ENCODE data around the gene CRB3. TPM values are rescaled to one million over a fixed set of nuclear protein-coding genes. Genes with fewer than 3 reads are reported as not detected.
A peak's percentile ranks its signal among the peaks of the same experiment; 100 is the strongest.

The CRB3 gene
- total RNA-seq, 1 experiment from 2014 or later, result 29.9 TPM

DNA sequence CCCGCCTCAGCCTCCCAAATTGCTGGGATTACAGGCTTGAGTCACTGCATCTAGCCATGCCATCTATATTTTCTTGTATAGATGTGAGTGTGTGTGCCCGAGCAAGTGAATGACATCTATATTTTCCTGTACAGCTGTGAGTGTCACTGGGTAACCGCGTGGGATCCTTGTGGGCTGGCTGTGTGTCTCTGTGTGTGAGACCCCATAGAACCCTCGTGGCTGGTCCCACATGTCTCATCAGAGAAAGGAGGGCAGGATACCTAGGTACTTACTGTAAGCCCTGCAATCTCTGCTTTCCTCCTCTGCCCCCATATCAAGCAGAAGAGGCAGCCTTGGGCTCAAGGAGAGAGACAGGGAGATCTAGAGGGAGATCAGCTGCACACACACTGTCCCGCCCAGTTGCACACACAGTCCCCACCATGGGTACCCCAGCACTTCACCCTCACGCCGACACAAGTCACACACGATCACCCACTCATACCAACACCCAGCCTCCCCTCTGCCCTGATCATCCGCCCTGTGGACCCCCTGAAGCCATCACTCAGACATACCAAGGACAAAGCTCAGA lies 16.9 kb downstream of the CRB3 start (continued):
- no peak for TF ChIP-seq MYBL2 (CRISPR knock-in tag; IDR thresholded peaks at IDR 0.05)

GRCh38 chr19:6481541-6482342 lies 17.7 kb downstream of the CRB3 start, which contains the start of gene DENND1C:
Gene DENND1C (minus strand): TSS chr19:6481787. CDS start chr19:6481695, 92 bp downstream.
- H3K36me3 Mint-ChIP-seq, result no peaks in the 10 kb centered on the region
- peaks cover 2% of the 10 kb centered on the region; the same call in 1 of the 2 replicates for H3K27me3 Mint-ChIP-seq (ENCODE audit: low read depth)
- peak; percentile 57 for ATAC-seq
- H3K4me3 Mint-ChIP-seq, result no peak within 1 kb of the TSS
- H3K4me1 Mint-ChIP-seq, result peaks cover 15% of the 10 kb centered on the region
- peak; percentile 61 for DNase-seq (ENCODE audit: low spot score)
- TF ChIP-seq, protein P1, sequence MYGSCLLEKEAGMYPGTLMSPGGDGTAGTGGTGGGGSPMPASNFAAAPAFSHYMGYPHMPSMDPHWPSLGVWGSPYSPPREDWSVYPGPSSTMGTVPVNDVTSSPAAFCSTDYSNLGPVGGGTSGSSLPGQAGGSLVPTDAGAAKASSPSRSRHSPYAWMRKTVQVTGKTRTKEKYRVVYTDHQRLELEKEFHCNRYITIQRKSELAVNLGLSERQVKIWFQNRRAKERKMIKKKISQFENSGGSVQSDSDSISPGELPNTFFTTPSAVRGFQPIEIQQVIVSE (CRISPR knock-in tag; IDR thresholded peaks at IDR 0.05; ENCODE audit: borderline replicate concordance), result no peak
- TF ChIP-seq ELF4 (CRISPR knock-in tag; IDR thresholded peaks at IDR 0.05; ENCODE audit: low read depth) (no peak), ATF3 (CRISPR knock-in tag; conservative IDR thresholded peaks at IDR 0.05) (no peak), CTCF (IDR thresholded peaks at IDR 0.05) (peak; percentile 59; the same call in 1 of the 2 replicates), RELA (CRISPR knock-in tag; IDR thresholded peaks at IDR 0.05; ENCODE audit: borderline replicate concordance) (no peak), FOXP1 (CRISPR knock-in tag; IDR thresholded peaks at IDR 0.05; ENCODE audit: borderline replicate concordance) (0 out of 2 replicates have a peak, but pooled peaks have one; percentile 29), NR2C2 (CRISPR knock-in tag; IDR thresholded peaks at IDR 0.05) (no peak), OVOL2 (CRISPR knock-in tag; IDR thresholded peaks at IDR 0.05; ENCODE audit: borderline replicate concordance) (no peak), ZNF423 (CRISPR knock-in tag; IDR thresholded peaks at IDR 0.05) (peak; percentile 77)
- ChIA-PET CTCF (interaction anchor here (0.5 to 1.7 kb wide), 12 partner anchors 9 to 463 kb away, joined by 3 to 7 read pairs (median 3); partner anchors contain the start of genes KHSRP and TUBB4A), POLR2A (no interaction called here)
- H3K9me3 Mint-ChIP-seq, result no peaks in the 10 kb centered on the region
- no peak within 1 kb of the TSS for H3K27ac Mint-ChIP-seq

GRCh38 chr19:6482343-6482686 lies 18.2 kb downstream of the CRB3 start:
- no peak overlapping the region for H3K27ac Mint-ChIP-seq
- CTCF ChIA-PET, result interaction anchor here (0.6 to 1.7 kb wide), 3 partner anchors 20 to 383 kb away, joined by 3 to 7 read pairs (median 4); partner anchors contain the start of gene TUBB4A
- H3K4me3 Mint-ChIP-seq, result no peak overlapping the region
- H3K9me3 Mint-ChIP-seq, result no peaks in the 10 kb centered on the region
- POLR2A ChIA-PET, result no interaction called here
- H3K4me1 Mint-ChIP-seq, result peaks cover 15% of the 10 kb centered on the region
- H3K36me3 Mint-ChIP-seq, result no peaks in the 10 kb centered on the region
- no peak for DNase-seq (ENCODE audit: low spot score)
- ATAC-seq, result no peak
- H3K27me3 Mint-ChIP-seq (ENCODE audit: low read depth), result no peaks in the 10 kb centered on the region; the same call in 1 of the 2 replicates
- TF ChIP-seq, protein P2, sequence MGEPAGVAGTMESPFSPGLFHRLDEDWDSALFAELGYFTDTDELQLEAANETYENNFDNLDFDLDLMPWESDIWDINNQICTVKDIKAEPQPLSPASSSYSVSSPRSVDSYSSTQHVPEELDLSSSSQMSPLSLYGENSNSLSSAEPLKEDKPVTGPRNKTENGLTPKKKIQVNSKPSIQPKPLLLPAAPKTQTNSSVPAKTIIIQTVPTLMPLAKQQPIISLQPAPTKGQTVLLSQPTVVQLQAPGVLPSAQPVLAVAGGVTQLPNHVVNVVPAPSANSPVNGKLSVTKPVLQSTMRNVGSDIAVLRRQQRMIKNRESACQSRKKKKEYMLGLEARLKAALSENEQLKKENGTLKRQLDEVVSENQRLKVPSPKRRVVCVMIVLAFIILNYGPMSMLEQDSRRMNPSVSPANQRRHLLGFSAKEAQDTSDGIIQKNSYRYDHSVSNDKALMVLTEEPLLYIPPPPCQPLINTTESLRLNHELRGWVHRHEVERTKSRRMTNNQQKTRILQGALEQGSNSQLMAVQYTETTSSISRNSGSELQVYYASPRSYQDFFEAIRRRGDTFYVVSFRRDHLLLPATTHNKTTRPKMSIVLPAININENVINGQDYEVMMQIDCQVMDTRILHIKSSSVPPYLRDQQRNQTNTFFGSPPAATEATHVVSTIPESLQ (CRISPR knock-in tag; IDR thresholded peaks at IDR 0.05), result no peak
- TF ChIP-seq JUN (CRISPR knock-in tag; IDR thresholded peaks at IDR 0.05), result no peak
- no peak for TF ChIP-seq ZNF121 (CRISPR knock-in tag; IDR thresholded peaks at IDR 0.05)
- no peak for TF ChIP-seq FOXK1 (CRISPR knock-in tag; IDR thresholded peaks at IDR 0.05)
- TF ChIP-seq MYBL2 (CRISPR knock-in tag; IDR thresholded peaks at IDR 0.05), result no peak
- TF ChIP-seq ATF3 (CRISPR knock-in tag; conservative IDR thresholded peaks at IDR 0.05), result no peak
- TF ChIP-seq ELF4 (CRISPR knock-in tag; IDR thresholded peaks at IDR 0.05; ENCODE audit: low read depth), result no peak
- no peak for TF ChIP-seq TEAD4 (CRISPR knock-in tag; IDR thresholded peaks at IDR 0.05)
- no peak for TF ChIP-seq ZNF317 (CRISPR knock-in tag; IDR thresholded peaks at IDR 0.05; ENCODE audit: borderline replicate concordance, low read depth)
- TF ChIP-seq NFE2L1 (CRISPR knock-in tag; IDR thresholded peaks at IDR 0.05), result no peak
- TF ChIP-seq, protein P3, sequence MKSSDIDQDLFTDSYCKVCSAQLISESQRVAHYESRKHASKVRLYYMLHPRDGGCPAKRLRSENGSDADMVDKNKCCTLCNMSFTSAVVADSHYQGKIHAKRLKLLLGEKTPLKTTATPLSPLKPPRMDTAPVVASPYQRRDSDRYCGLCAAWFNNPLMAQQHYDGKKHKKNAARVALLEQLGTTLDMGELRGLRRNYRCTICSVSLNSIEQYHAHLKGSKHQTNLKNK (CRISPR knock-in tag; IDR thresholded peaks at IDR 0.05), result no peak
- TF ChIP-seq, protein P4, sequence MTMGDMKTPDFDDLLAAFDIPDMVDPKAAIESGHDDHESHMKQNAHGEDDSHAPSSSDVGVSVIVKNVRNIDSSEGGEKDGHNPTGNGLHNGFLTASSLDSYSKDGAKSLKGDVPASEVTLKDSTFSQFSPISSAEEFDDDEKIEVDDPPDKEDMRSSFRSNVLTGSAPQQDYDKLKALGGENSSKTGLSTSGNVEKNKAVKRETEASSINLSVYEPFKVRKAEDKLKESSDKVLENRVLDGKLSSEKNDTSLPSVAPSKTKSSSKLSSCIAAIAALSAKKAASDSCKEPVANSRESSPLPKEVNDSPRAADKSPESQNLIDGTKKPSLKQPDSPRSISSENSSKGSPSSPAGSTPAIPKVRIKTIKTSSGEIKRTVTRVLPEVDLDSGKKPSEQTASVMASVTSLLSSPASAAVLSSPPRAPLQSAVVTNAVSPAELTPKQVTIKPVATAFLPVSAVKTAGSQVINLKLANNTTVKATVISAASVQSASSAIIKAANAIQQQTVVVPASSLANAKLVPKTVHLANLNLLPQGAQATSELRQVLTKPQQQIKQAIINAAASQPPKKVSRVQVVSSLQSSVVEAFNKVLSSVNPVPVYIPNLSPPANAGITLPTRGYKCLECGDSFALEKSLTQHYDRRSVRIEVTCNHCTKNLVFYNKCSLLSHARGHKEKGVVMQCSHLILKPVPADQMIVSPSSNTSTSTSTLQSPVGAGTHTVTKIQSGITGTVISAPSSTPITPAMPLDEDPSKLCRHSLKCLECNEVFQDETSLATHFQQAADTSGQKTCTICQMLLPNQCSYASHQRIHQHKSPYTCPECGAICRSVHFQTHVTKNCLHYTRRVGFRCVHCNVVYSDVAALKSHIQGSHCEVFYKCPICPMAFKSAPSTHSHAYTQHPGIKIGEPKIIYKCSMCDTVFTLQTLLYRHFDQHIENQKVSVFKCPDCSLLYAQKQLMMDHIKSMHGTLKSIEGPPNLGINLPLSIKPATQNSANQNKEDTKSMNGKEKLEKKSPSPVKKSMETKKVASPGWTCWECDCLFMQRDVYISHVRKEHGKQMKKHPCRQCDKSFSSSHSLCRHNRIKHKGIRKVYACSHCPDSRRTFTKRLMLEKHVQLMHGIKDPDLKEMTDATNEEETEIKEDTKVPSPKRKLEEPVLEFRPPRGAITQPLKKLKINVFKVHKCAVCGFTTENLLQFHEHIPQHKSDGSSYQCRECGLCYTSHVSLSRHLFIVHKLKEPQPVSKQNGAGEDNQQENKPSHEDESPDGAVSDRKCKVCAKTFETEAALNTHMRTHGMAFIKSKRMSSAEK (CRISPR knock-in tag; IDR thresholded peaks at IDR 0.05; ENCODE audit: borderline replicate concordance), result no peak
- no peak for TF ChIP-seq OVOL2 (CRISPR knock-in tag; IDR thresholded peaks at IDR 0.05; ENCODE audit: borderline replicate concordance)
- no peak for TF ChIP-seq SMAD4 (CRISPR knock-in tag; IDR thresholded peaks at IDR 0.05)
